Sigmoid colon (tissue), 7 donors: ENCODE results near the gene KIRREL3. TPM values are rescaled to one million over a fixed set of nuclear protein-coding genes. Genes with fewer than 3 reads are reported as not detected.

Experiments used
- DNase-seq: peaks from one replicate; pipeline ENCODE4 v3.0.0-alpha.2; 2019
- H3K27ac ChIP-seq, 4 donors: fragments of 200-600 bp; sonication (generic); one replicate each; pipeline ENCODE4 v1.5.1; 2016 to 2019; ENCODE audit warnings: mild to moderate bottlenecking in 1 of 4
- H3K27me3 ChIP-seq, 3 donors: fragments of 200-600 bp; sonication (generic); one replicate each; pipeline ENCODE4 v1.5.1; 2019; ENCODE audit warnings: mild to moderate bottlenecking in 1 of 3
- H3K36me3 ChIP-seq, 4 donors: fragments of 200-600 bp; sonication (generic); one replicate each; pipeline ENCODE4 v1.5.1; 2016 to 2019
- H3K4me1 ChIP-seq, 4 donors: fragments of 200-600 bp; sonication (generic); one replicate each; pipeline ENCODE4 v1.5.1; 2017 to 2019
- H3K4me3 ChIP-seq, 4 donors: fragments of 200-600 bp; sonication (generic); one replicate each; pipeline ENCODE4 v1.5.1; 2017 to 2019; ENCODE audit warnings: mild to moderate bottlenecking in 2 of 4, moderate library complexity in 1 of 4
- H3K9me3 ChIP-seq, 4 donors: fragments of 200-600 bp in 3 of 4; sonication (generic) in 3 of 4; one replicate each; pipeline versions ENCODE4 v1.5.1 to v1.6.1; 2013 to 2019
- EP300 ChIP-seq, 4 donors: sonication (generic); formaldehyde crosslinking; IDR thresholded peaks; one replicate each; pipeline ENCODE4 v1.6.1; 2017; ENCODE audit warnings: antibody characterized with exemption in 4 of 4
- POLR2A ChIP-seq, 2 donors: fragments of 450-650 bp; IDR thresholded peaks; one replicate each; pipeline ENCODE4 v1.6.1; 2016; ENCODE audit warnings: antibody characterized with exemption in 2 of 2, mild to moderate bottlenecking in 2 of 2, moderate library complexity in 2 of 2
- POLR2AphosphoS5 ChIP-seq, 4 donors: sonication (generic); formaldehyde crosslinking; IDR thresholded peaks; one replicate each; pipeline ENCODE4 v1.6.1; 2017; ENCODE audit warnings: antibody characterized with exemption in 4 of 4
- WGBS, 2 donors: extraction: QIAGEN DNeasy Blood & Tissue Kit; methylation state at CpG; one replicate each; pipeline ENCODE4 v1.1.7; 2013; 5-methylcytosine and 5-hydroxymethylcytosine counted together
- intact Hi-C: fragments of 100-400 bp; cut with DNase I; formaldehyde crosslinking; loops from one replicate; pipeline ENCODE4 v1.15.1; 2023
- polyA plus RNA-seq, 3 donors: library from polyadenylated mRNA; stranded (reverse); fragments of 200-250 nt; gene quantifications; one replicate each; pipeline ENCODE4 v1.2.3, GENCODE V29; 2013
- total RNA-seq, 4 donors: library from RNA; depleted of rRNA; stranded (reverse); fragments of >200 nt; gene quantifications; one replicate each; pipeline ENCODE4 v1.1.0, GENCODE V29; 2016
- TF ChIP-seq, protein P1 (sequence below), 4 experiments: fragments of 450-650 bp in 3 of 4; fragments of 200-600 bp in 1 of 4; IDR thresholded peaks; one replicate each; pipeline ENCODE4 v1.5.1; 2016 to 2019; ENCODE audit warnings: antibody characterized with exemption in 4 of 4, mild to moderate bottlenecking in 3 of 4, moderate library complexity in 2 of 4
- donor health status: healthy with polysubstance abuse.
- donor health status: Bipolar disorder and iron deficiency.
- donor health status: healthy.

The KIRREL3 gene
- total and polyA plus RNA-seq, 7 donors = under 0.01 to 3.3 (median 1.0) TPM

DNA sequence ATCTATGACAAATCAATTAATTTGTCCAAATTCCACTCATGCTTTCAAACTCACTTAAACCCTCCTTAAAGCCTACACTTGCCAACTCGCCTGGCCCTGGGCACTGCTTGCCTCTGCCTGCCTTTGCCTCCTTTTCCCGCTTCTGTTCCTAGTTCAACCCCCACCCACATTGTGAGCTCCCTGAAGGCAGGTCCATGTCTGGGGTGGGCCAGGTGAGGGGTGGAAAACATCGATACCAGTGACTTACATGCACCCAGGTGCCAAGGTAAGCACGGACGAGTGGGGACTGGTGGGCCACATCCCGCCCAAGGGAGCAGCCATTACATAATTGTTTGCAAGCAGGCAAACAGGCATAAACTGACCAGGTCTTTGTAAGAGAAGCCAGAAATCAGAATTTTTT is 498.9 kb downstream of the KIRREL3 start:
- H3K36me3 ChIP-seq = no peaks in the 10 kb centered on the region
- H3K9me3 ChIP-seq = peaks cover 0 to 14% (median 1%) of the 10 kb centered on the region in 4 donors
- DNase-seq = peak; percentile 36
- peaks cover 0 to 20% (median 2%) of the 10 kb centered on the region in 3 donors for H3K27me3 ChIP-seq
- intact Hi-C loops = no loop called here
- 84 to 87% methylated on average over 6 of the region's 6 CpGs for WGBS, 2 donors
- H3K27ac ChIP-seq = no peak overlapping the region
- TF ChIP-seq POLR2AphosphoS5 (IDR thresholded peaks at IDR 0.05) (no peak), EP300 (IDR thresholded peaks at IDR 0.05) (no peak), POLR2A (IDR thresholded peaks at IDR 0.05) (no peak)
- TF ChIP-seq, protein P1, sequence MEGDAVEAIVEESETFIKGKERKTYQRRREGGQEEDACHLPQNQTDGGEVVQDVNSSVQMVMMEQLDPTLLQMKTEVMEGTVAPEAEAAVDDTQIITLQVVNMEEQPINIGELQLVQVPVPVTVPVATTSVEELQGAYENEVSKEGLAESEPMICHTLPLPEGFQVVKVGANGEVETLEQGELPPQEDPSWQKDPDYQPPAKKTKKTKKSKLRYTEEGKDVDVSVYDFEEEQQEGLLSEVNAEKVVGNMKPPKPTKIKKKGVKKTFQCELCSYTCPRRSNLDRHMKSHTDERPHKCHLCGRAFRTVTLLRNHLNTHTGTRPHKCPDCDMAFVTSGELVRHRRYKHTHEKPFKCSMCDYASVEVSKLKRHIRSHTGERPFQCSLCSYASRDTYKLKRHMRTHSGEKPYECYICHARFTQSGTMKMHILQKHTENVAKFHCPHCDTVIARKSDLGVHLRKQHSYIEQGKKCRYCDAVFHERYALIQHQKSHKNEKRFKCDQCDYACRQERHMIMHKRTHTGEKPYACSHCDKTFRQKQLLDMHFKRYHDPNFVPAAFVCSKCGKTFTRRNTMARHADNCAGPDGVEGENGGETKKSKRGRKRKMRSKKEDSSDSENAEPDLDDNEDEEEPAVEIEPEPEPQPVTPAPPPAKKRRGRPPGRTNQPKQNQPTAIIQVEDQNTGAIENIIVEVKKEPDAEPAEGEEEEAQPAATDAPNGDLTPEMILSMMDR (IDR thresholded peaks at IDR 0.05) = no peak
- H3K4me1 ChIP-seq = no peaks in the 10 kb centered on the region
- no peak overlapping the region for H3K4me3 ChIP-seq

DNA sequence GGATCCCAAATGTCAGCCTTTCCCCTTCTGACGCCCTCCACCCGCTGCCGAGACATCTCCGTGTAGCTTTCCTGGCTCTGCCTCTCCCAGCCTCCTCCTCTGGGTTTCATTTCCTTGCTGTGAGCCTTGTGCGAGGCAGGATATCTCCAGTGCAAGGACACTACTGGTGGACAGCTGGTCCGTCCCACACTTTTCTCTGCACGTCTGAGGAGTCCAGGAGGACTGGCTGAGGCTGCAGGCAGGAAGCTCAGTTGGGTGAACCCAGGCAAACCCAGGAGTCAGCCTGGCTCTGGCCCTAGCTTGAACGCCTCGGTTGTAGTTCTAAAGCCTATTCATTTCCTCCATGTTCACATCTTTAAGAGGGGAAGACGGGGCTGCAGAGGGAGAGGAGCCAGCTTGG is 499.6 kb downstream of the KIRREL3 start:
- H3K27ac ChIP-seq = no peak overlapping the region
- intact Hi-C loops = no loop called here

DNA sequence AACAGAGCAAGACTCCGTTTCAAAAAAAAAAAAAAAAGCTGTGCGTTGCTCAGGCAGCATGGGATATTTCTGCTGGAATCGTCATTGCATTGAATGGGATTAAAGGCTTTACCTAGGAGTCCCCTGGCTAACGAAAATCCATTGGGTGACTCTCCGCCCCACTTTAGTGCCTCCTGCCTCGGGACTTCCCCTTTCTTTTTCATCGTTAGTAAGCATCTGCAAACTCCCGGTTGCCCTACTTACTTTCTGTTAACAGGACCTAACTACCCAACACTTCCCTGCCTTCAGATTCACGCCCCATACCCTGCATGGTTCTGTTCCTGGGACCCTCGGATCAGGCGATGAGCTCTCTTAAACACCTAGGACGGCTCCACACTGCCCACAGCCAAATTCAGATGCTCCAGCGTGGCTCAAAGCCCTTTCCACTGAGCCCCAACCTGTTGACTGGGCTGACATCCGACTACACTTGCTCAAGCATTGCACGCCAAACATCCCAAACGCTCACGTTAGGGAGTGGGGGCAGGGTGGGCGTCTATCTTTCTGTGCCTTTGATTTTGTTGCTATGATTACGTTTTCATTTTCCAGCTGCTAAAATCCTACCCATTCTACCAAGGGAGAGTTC is 501.3 kb downstream of the KIRREL3 start:
- 53% methylated on average over 19 of the region's 19 CpGs for WGBS, 2 donors
- Histone ChIP-seq H3K9me3 (no peaks in the 10 kb centered on the region), H3K27me3 (peaks cover 0 to 18% (median 2%) of the 10 kb centered on the region in 3 donors), H3K4me1 (no peaks in the 10 kb centered on the region), H3K27ac (no peak overlapping the region), H3K36me3 (no peaks in the 10 kb centered on the region), H3K4me3 (no peak overlapping the region)
- intact Hi-C loops = no loop called here
- TF ChIP-seq, protein P1 (IDR thresholded peaks at IDR 0.05) = no peak
- no peak for TF ChIP-seq POLR2A (IDR thresholded peaks at IDR 0.05)
- no peak for TF ChIP-seq EP300 (IDR thresholded peaks at IDR 0.05)
- TF ChIP-seq POLR2AphosphoS5 (IDR thresholded peaks at IDR 0.05) = no peak
- DNase-seq = peak; percentile 19

More for the DNA sequence above, 499.6 kb downstream of the KIRREL3 start:
- DNase-seq = peak; percentile 49
- TF ChIP-seq POLR2AphosphoS5 (IDR thresholded peaks at IDR 0.05) = no peak
- TF ChIP-seq, protein P1 (IDR thresholded peaks at IDR 0.05) = no peak
- TF ChIP-seq EP300 (IDR thresholded peaks at IDR 0.05) = no peak
- TF ChIP-seq POLR2A (IDR thresholded peaks at IDR 0.05) = no peak
- no peak overlapping the region for H3K4me3 ChIP-seq
- H3K36me3 ChIP-seq = no peaks in the 10 kb centered on the region
- H3K9me3 ChIP-seq = peaks cover 0 to 8% (median 1%) of the 10 kb centered on the region in 4 donors
- no peaks in the 10 kb centered on the region for H3K4me1 ChIP-seq
- peaks cover 0 to 18% (median 2%) of the 10 kb centered on the region in 3 donors for H3K27me3 ChIP-seq
- 75 to 77% methylated on average over 10 of the region's 10 CpGs for WGBS, 2 donors

DNA sequence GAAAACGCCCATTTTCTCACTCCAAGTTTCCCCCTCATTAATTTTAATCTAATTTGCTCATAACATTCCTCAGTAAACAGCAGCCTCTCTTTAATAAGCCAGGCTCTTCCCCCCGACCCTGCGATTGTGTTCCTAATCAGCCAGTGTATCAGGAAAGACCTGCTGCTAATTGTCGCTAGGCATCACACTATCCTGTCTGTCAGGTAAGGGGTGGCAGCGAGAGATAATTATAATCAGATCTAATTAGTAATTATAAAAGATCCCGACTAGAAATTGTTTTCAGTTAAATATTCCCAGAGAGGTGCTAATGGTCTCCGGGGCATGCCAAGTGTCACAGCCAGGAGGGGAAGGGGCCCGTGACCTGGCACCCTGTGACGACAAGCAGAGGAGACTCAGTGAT is 502.3 kb downstream of the KIRREL3 start:
- no peak for TF ChIP-seq POLR2A (IDR thresholded peaks at IDR 0.05)
- TF ChIP-seq EP300 (IDR thresholded peaks at IDR 0.05) = no peak
- TF ChIP-seq POLR2AphosphoS5 (IDR thresholded peaks at IDR 0.05) = no peak
- TF ChIP-seq, protein P1 (IDR thresholded peaks at IDR 0.05) = no peak
- Histone ChIP-seq H3K36me3 (no peaks in the 10 kb centered on the region), H3K9me3 (no peaks in the 10 kb centered on the region), H3K27ac (no peak overlapping the region), H3K4me3 (no peak overlapping the region), H3K27me3 (peaks cover 0 to 18% (median 2%) of the 10 kb centered on the region in 3 donors), H3K4me1 (no peaks in the 10 kb centered on the region)
- WGBS, 2 donors = 67 to 73% methylated on average over 9 of the region's 9 CpGs
- intact Hi-C loops = no loop called here
- DNase-seq = no peak
